OCI-LY7 (cell line): ENCODE results near the gene SYT7. TPM values are rescaled to one million over a fixed set of nuclear protein-coding genes. Genes with fewer than 3 reads are reported as not detected.

Experiments
- BruUV-seq: library from RNA; stranded (reverse); fragments of 400-500 nt; replicated peaks from 2 replicates; lab custom pipeline; 2021; lab: Mats Ljungman, UMichigan
- CTCF ChIA-PET: fragments of 300-600 bp; sonication (Branson Sonifier 250); formaldehyde crosslinking; loops from one replicate; lab custom pipeline; 2022; ENCODE audit warnings: antibody characterized with exemption; ENCODE audit not compliant: unreplicated experiment; lab: Charles Lee
- POLR2A ChIA-PET: fragments of 300-600 bp; sonication (Branson Sonifier 250); formaldehyde crosslinking; loops from one replicate; lab custom pipeline; 2022; ENCODE audit warnings: antibody characterized with exemption; lab: Charles Lee
- DNase-seq: peaks from one replicate; pipeline ENCODE4 v3.0.0-alpha.2; 2015; ENCODE audit warnings: low spot score
- H2AFZ ChIP-seq: fragments of 200-600 bp; sonication (generic), shearing (Covaris generic); 2 replicates; pipeline ENCODE4 v1.6.1; 2014; ENCODE audit warnings: mild to moderate bottlenecking, antibody characterized with exemption, low read length, moderate library complexity
- H3K27ac ChIP-seq: fragments of 200-600 bp; sonication (generic); 2 replicates; pipeline ENCODE4 v1.5.1; 2014; ENCODE audit warnings: mixed run types, low read depth, mild to moderate bottlenecking, moderate library complexity, low read length, inconsistent platforms; ENCODE audit not compliant: poor library complexity, severe bottlenecking
- H3K36me3 ChIP-seq: fragments of 200-600 bp; sonication (generic); 2 replicates; pipeline ENCODE4 v1.6.1; 2014; ENCODE audit warnings: mild to moderate bottlenecking, antibody characterized with exemption, low read length, moderate library complexity, mixed read lengths; ENCODE audit not compliant: insufficient read depth
- H3K4me1 ChIP-seq: fragments of 200-600 bp; sonication (generic); 2 replicates; pipeline ENCODE4 v1.5.1; 2014; ENCODE audit warnings: mild to moderate bottlenecking, low read length; ENCODE audit not compliant: insufficient read depth, poor library complexity, severe bottlenecking
- H3K4me2 ChIP-seq: fragments of 200-600 bp; sonication (generic); 2 replicates; pipeline ENCODE4 v1.6.1; 2014; ENCODE audit warnings: mild to moderate bottlenecking, low read length
- H3K4me3 ChIP-seq: fragments of 200-600 bp; sonication (generic); 2 replicates; pipeline ENCODE4 v1.5.1; 2014; ENCODE audit warnings: mild to moderate bottlenecking, low read depth, low read length; ENCODE audit not compliant: poor library complexity, severe bottlenecking
- H3K79me2 ChIP-seq: fragments of 200-600 bp; sonication (generic); 2 replicates; pipeline ENCODE4 v1.6.1; 2016; ENCODE audit warnings: low read depth, mild to moderate bottlenecking, low read length, moderate library complexity, mixed read lengths; ENCODE audit not compliant: insufficient read depth
- H3K9me2 ChIP-seq: fragments of 200-600 bp; sonication (generic); 2 replicates; pipeline ENCODE4 v1.6.1; 2016; ENCODE audit warnings: mild to moderate bottlenecking, low read length, mixed read lengths; ENCODE audit not compliant: insufficient read depth
- H3K9me3 ChIP-seq: fragments of 200-600 bp; sonication (generic); 2 replicates; pipeline ENCODE4 v1.6.1; 2014; ENCODE audit warnings: mild to moderate bottlenecking, mixed run types, low read length, mixed read lengths
- H4K20me1 ChIP-seq: fragments of 200-600 bp; sonication (generic); 2 replicates; pipeline ENCODE4 v1.6.1; 2014; ENCODE audit warnings: mild to moderate bottlenecking, antibody characterized with exemption, low read length, moderate library complexity, mixed read lengths; ENCODE audit not compliant: insufficient read depth
- CTCF ChIP-seq: fragments of 200-600 bp; sonication (generic); conservative IDR thresholded peaks from 2 replicates; pipeline ENCODE4 v1.5.1; 2014; ENCODE audit warnings: mild to moderate bottlenecking, antibody characterized with exemption, low read length, moderate library complexity, mixed read lengths
- EZH2phosphoT487 ChIP-seq: fragments of 200-600 bp; sonication (generic); IDR thresholded peaks from 2 replicates; pipeline ENCODE4 v1.6.1; 2018; ENCODE audit warnings: low read depth, borderline replicate concordance, mild to moderate bottlenecking, mixed run types, antibody characterized with exemption, low read length, moderate library complexity, mixed read lengths
- intact Hi-C: fragments of 100-400 bp; cut with micrococcal nuclease; formaldehyde crosslinking; loops from one replicate; pipeline ENCODE4 v1.10.0; 2022; ENCODE audit not compliant: unreplicated experiment
- total RNA-seq, 2 experiments: library from RNA; depleted of rRNA in 1 of 2; stranded (reverse); fragments of >200 nt in 1 of 2; shearing (Covaris generic) in 1 of 2; gene quantifications; 2 replicates each; pipeline ENCODE4 v1.2.3, GENCODE V29; 2014 to 2022

The SYT7 gene
- total RNA-seq, 2 experiments from 2014 or later: not detected

GRCh38 chr11:61486011-61486620 lies 94.8 kb downstream of the SYT7 start:
- Histone ChIP-seq H3K27ac (no peak overlapping the region), H4K20me1 (no peaks in the 10 kb centered on the region), H3K4me2 (no peak overlapping the region), H3K4me1 (no peaks in the 10 kb centered on the region), H3K9me3 (no peaks in the 10 kb centered on the region), H2AFZ (no peak overlapping the region), H3K79me2 (no peaks in the 10 kb centered on the region), H3K9me2 (no peaks in the 10 kb centered on the region), H3K4me3 (no peak overlapping the region), H3K36me3 (no peaks in the 10 kb centered on the region)
- no peak for DNase-seq
- ChIA-PET POLR2A (no interaction called here), CTCF (no interaction called here)
- intact Hi-C loops: no loop called here
- no peak for TF ChIP-seq EZH2phosphoT487
- no peak for TF ChIP-seq CTCF
- no TSS peak for BruUV-seq

- no peak for TF ChIP-seq EZH2phosphoT487
- no peak for TF ChIP-seq CTCF
- Histone ChIP-seq H3K4me2 (no peak overlapping the region), H3K4me3 (no peak overlapping the region), H3K9me3 (no peaks in the 10 kb centered on the region), H3K27ac (no peak overlapping the region), H4K20me1 (no peaks in the 10 kb centered on the region), H2AFZ (no peak overlapping the region), H3K4me1 (no peaks in the 10 kb centered on the region), H3K36me3 (no peaks in the 10 kb centered on the region), H3K9me2 (no peaks in the 10 kb centered on the region), H3K79me2 (no peaks in the 10 kb centered on the region)
- POLR2A ChIA-PET: no interaction called here
- intact Hi-C loops: no loop called here
- BruUV-seq: no TSS peak
- CTCF ChIA-PET: no interaction called here
- no peak for DNase-seq
Measured at GRCh38 chr11:61485080-61485479, 95.8 kb downstream of the SYT7 start.

GRCh38 chr11:61484541-61484940 lies 96.3 kb downstream of the SYT7 start:
- intact Hi-C loops: no loop called here
- Histone ChIP-seq H3K4me2 (no peak overlapping the region), H2AFZ (no peak overlapping the region), H3K27ac (no peak overlapping the region), H3K79me2 (no peaks in the 10 kb centered on the region), H3K9me2 (no peaks in the 10 kb centered on the region), H3K4me1 (no peaks in the 10 kb centered on the region), H3K36me3 (no peaks in the 10 kb centered on the region), H4K20me1 (no peaks in the 10 kb centered on the region), H3K4me3 (no peak overlapping the region), H3K9me3 (no peaks in the 10 kb centered on the region)
- no peak for TF ChIP-seq EZH2phosphoT487
- no peak for TF ChIP-seq CTCF
- POLR2A ChIA-PET: interaction anchor here (0.6 kb wide), 1 partner anchor 1597 kb away, joined by 3 read pairs; no protein-coding TSS in a partner anchor
- BruUV-seq: no TSS peak
- DNase-seq: no peak
- CTCF ChIA-PET: no interaction called here
